HepG2 (cell line): Measurements from ENCODE around the gene MYO7B. TPM values are rescaled to one million over a fixed set of nuclear protein-coding genes. Genes with fewer than 3 reads are reported as not detected.

Experiments
- CCAR2 ChIP-seq: fragments of 200-400 bp; formaldehyde crosslinking; optimal IDR thresholded peaks from 2 replicates; pipeline ENCODE3; 2018; ENCODE audit warnings: low read depth, mild to moderate bottlenecking, low read length, moderate library complexity
- DMAP1 ChIP-seq: IDR thresholded peaks from 2 replicates; pipeline ENCODE4 v1.6.1; 2016
- NFE2L1 ChIP-seq: sonication (generic); formaldehyde crosslinking; IDR thresholded peaks from 2 replicates; pipeline ENCODE4 v1.4.0; 2020; ENCODE audit warnings: missing genetic modification reagents, mild to moderate bottlenecking, borderline replicate concordance
- PHF5A ChIP-seq: IDR thresholded peaks from one replicate; pipeline ENCODE4 v1.6.1; 2018; ENCODE audit warnings: low read depth, missing genetic modification reagents; ENCODE audit not compliant: unreplicated experiment
- RCOR2 ChIP-seq: IDR thresholded peaks from 2 replicates; pipeline ENCODE4 v1.6.1; 2016; ENCODE audit warnings: missing biosample characterization, missing genetic modification reagents
- THAP11 ChIP-seq: IDR thresholded peaks from 2 replicates; pipeline ENCODE4 v1.6.1; 2016; ENCODE audit warnings: missing biosample characterization, missing genetic modification reagents
- THRA ChIP-seq: sonication (generic); formaldehyde crosslinking; IDR thresholded peaks from 2 replicates; pipeline ENCODE4 v1.4.0; 2020; ENCODE audit warnings: missing genetic modification reagents, borderline replicate concordance
- UBTF ChIP-seq: sonication (generic); formaldehyde crosslinking; IDR thresholded peaks from 2 replicates; pipeline ENCODE4 v1.4.0; 2020; ENCODE audit warnings: mild to moderate bottlenecking, missing genetic modification reagents
- ZBED4 ChIP-seq: sonication (generic); formaldehyde crosslinking; IDR thresholded peaks from 2 replicates; pipeline ENCODE4 v1.4.0; 2020; ENCODE audit warnings: missing genetic modification reagents, borderline replicate concordance
- ZBTB46 ChIP-seq: sonication (generic); formaldehyde crosslinking; IDR thresholded peaks from 2 replicates; pipeline ENCODE4 v1.4.0; 2020; ENCODE audit warnings: mild to moderate bottlenecking, missing genetic modification reagents, borderline replicate concordance
- ZFP41 ChIP-seq: sonication (generic); formaldehyde crosslinking; IDR thresholded peaks from 2 replicates; pipeline ENCODE4 v1.4.0; 2020; ENCODE audit warnings: mild to moderate bottlenecking, missing genetic modification reagents, borderline replicate concordance
- ZFX ChIP-seq: sonication (generic); formaldehyde crosslinking; IDR thresholded peaks from 2 replicates; pipeline ENCODE4 v1.4.0; 2020; ENCODE audit warnings: mild to moderate bottlenecking, low read depth, missing genetic modification reagents, moderate library complexity
- ZHX1 ChIP-seq: sonication (generic); formaldehyde crosslinking; IDR thresholded peaks from 2 replicates; pipeline ENCODE4 v1.8.1; 2022; ENCODE audit warnings: low read depth, mild to moderate bottlenecking, missing genetic modification reagents
- ZNF484 ChIP-seq: sonication (generic); formaldehyde crosslinking; IDR thresholded peaks from 2 replicates; pipeline ENCODE4 v1.5.1; 2020; ENCODE audit warnings: mild to moderate bottlenecking, low read depth, missing genetic modification reagents, borderline replicate concordance
- ZNF558 ChIP-seq: sonication (generic); formaldehyde crosslinking; IDR thresholded peaks from 2 replicates; pipeline ENCODE4 v1.9.0; 2022; ENCODE audit warnings: mild to moderate bottlenecking, missing genetic modification reagents, borderline replicate concordance
- polyA plus RNA-seq, 8 experiments: library from polyadenylated mRNA; depleted of rRNA in 3 of 8; stranded (reverse) in 7 of 8; unstranded in 1 of 8; fragments of >200 nt; fragmentation: Illumina TruSeq in 4 of 8; extraction: Trizol in 4 of 8; gene quantifications; 2 replicates each; pipeline versions ENCODE4 v1.2.1 to v1.2.3, GENCODE V29; 2011 to 2016; ENCODE audit warnings: low read depth in 4 of 8, missing spikeins in 1 of 8, mixed read lengths in 1 of 8; ENCODE audit not compliant: insufficient read depth in 1 of 8
- total RNA-seq, 5 experiments: library from RNA; depleted of rRNA; stranded (reverse); fragments of >200 nt; fragmentation: Illumina TruSeq; extraction: Trizol; gene quantifications; 2 replicates each; pipeline ENCODE4 v1.2.3, GENCODE V29; 2016; ENCODE audit warnings: low read depth in 1 of 5

MYO7B gene
- total and polyA plus RNA-seq, 2 of the 13 experiments (the other 11 are each of a cell fraction or from before 2014, with no cell fraction given), result not detected

GRCh38 chr2:127526132-127527000, 9.1 kb upstream of the MYO7B start, which contains the start of gene IWS1 (continued):
- TF ChIP-seq NFE2L1 (CRISPR knock-in tag) (no peak), DMAP1 (CRISPR knock-in tag) (peak; percentile 93), PHF5A (CRISPR knock-in tag) (peak; percentile 79), ZBTB46 (CRISPR knock-in tag) (0 out of 2 replicates have a peak, but pooled peaks have one; percentile 36), THRA (peak; percentile 46; the same call in 1 of the 2 replicates), RCOR2 (no peak), CCAR2 (peak; percentile 5), ZHX1 (CRISPR knock-in tag) (peak; percentile 96), ZBED4 (CRISPR knock-in tag) (no peak; the same call in 1 of the 2 replicates), ZFP41 (CRISPR knock-in tag) (peak; percentile 31; the same call in 1 of the 2 replicates), UBTF (peak; percentile 90), ZNF484 (peak; percentile 53; the same call in 1 of the 2 replicates), ZNF558 (CRISPR knock-in tag) (peak; percentile 34; the same call in 1 of the 2 replicates), THAP11 (CRISPR knock-in tag) (peak; percentile 97), ZFX (peak; percentile 92)
